B cell (primary cell): ENCODE results near the gene BNIP5.

ENCODE experiments used
- EZH2 ChIP-seq: IDR thresholded peaks from 2 replicates; pipeline ENCODE4 v1.6.1; 2012; ENCODE audit warnings: borderline replicate concordance, low read depth, mild to moderate bottlenecking, moderate library complexity, low read length; ENCODE audit not compliant: insufficient read depth, poor library complexity, severe bottlenecking
- TF ChIP-seq, protein P1 (sequence below): fragments of 200-600 bp; IDR thresholded peaks from one replicate; pipeline ENCODE4 v1.8.0; 2022; ENCODE audit warnings: antibody characterized with exemption, mild to moderate bottlenecking

DNA sequence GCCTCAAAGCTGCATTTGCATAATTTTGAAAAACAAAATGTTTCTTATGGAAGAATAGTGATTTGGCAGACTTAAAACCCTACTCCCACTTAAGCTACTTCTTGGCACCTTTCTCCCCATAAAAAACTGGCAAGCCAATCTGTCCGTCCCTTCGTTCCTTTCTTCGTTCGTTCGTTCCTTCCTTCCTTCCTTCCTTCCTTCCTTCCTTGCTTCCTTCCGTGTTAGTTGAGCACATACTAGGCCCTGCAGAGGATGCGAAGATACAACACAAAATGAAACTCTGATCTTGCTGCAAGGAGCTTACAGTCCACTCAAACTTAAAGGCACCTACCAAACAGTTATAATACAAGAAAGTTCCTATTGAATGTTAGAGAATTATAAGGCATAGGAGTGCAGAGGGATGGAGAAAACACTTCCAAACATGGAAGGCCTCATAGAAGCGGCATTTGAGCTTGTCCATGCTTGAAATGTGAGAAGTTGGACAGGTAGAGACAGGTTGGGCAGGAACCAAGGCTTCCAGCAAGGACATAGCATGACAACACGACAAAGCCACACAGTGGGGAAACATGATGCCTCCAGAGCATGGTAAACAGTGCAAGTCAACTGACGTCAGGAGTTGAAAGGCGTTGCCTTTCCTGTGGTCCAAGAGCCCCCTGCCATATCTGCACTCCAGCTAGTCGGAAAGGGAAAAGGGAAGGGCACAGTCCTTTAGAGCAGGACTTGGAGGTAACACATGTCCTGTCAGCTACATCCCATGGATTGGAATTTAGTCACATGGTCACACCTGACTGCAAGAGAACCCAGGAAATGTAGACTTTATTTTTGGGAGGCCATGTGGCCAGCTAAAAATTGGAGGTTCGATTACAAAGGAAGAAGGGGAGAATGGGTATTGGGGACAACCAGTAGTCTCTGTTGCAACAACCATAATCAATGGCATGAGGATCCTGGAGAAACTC is 59.8 kb downstream of the BNIP5 start:
- TF ChIP-seq, protein P1, sequence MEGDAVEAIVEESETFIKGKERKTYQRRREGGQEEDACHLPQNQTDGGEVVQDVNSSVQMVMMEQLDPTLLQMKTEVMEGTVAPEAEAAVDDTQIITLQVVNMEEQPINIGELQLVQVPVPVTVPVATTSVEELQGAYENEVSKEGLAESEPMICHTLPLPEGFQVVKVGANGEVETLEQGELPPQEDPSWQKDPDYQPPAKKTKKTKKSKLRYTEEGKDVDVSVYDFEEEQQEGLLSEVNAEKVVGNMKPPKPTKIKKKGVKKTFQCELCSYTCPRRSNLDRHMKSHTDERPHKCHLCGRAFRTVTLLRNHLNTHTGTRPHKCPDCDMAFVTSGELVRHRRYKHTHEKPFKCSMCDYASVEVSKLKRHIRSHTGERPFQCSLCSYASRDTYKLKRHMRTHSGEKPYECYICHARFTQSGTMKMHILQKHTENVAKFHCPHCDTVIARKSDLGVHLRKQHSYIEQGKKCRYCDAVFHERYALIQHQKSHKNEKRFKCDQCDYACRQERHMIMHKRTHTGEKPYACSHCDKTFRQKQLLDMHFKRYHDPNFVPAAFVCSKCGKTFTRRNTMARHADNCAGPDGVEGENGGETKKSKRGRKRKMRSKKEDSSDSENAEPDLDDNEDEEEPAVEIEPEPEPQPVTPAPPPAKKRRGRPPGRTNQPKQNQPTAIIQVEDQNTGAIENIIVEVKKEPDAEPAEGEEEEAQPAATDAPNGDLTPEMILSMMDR = no peak
- no peak for TF ChIP-seq EZH2
